ENCODE results near the gene CAMK4. TPM values are rescaled to one million over a fixed set of nuclear protein-coding genes. Genes with fewer than 3 reads are reported as not detected.

The CAMK4 gene
- total and polyA plus RNA-seq, 2 of the 8 experiments (the other 6 are each of a cell fraction or from before 2014, with no cell fraction given), result 1.8 to 8.3 TPM

GRCh38 chr5:111528056-111528455, 303.9 kb downstream of the CAMK4 start:
- Histone ChIP-seq H2BK15ac (ENCODE audit: low read length) (no peak overlapping the region), H3K36me3 (ENCODE audit: control insufficient read depth in 2 of 4, insufficient read depth in 4 of 4, low read length in 3 of 4) (no peaks in the 10 kb centered on the region), H3K4me3 (ENCODE audit: extremely low read depth in 1 of 4, insufficient read depth in 2 of 4, low read depth in 3 of 4, low read length in 4 of 4) (no peak overlapping the region), H3K14ac (ENCODE audit: insufficient read length) (no peak overlapping the region), H3K9ac (replicated peaks in 1 of 4; ENCODE audit: extremely low read depth in 1 of 4, low read depth in 3 of 4, low read length in 3 of 4) (no peak overlapping the region), H2BK120ac (replicated peaks; ENCODE audit: low read depth, low read length) (no peak overlapping the region), H3K4me2 (ENCODE audit: insufficient read depth in 1 of 2, low read depth in 2 of 2, low read length in 2 of 2) (no peak overlapping the region), H2BK12ac (ENCODE audit: low read depth, low read length) (no peak overlapping the region), H2BK20ac (ENCODE audit: low read length) (no peak overlapping the region), H3K18ac (ENCODE audit: extremely low read depth, low read length) (no peak overlapping the region), H3K9me3 (ENCODE audit: insufficient read depth in 2 of 2, low read depth in 1 of 2, low read length in 1 of 2) (no peaks in the 10 kb centered on the region), H3K27ac (ENCODE audit: low read depth, low read length) (no peak overlapping the region), H3K27me3 (replicated peaks in 1 of 4; ENCODE audit: control insufficient read depth in 3 of 4, extremely low read depth in 1 of 4, insufficient read depth in 3 of 4, low read length in 3 of 4) (no peaks in the 10 kb centered on the region), H4K91ac (replicated peaks; ENCODE audit: insufficient read length, low read length) (no peak overlapping the region), H2AK5ac (ENCODE audit: low read depth, low read length) (no peak overlapping the region), H3K79me2 (ENCODE audit: control insufficient read depth in 1 of 2, insufficient read depth in 2 of 2, low read length in 2 of 2) (no peaks in the 10 kb centered on the region), H3K23me2 (ENCODE audit: low read depth, low read length) (no peaks in the 10 kb centered on the region), H3K4me1 (replicated peaks in 1 of 4; ENCODE audit: control insufficient read depth in 3 of 4, insufficient read depth in 4 of 4, low read length in 3 of 4) (no peaks in the 10 kb centered on the region), H3K56ac (replicated peaks; ENCODE audit: insufficient read length, low read depth, low read length) (no peak overlapping the region), H4K5ac (ENCODE audit: insufficient read length, low read depth, low read length) (no peak overlapping the region), H2BK5ac (ENCODE audit: low read depth, low read length) (no peak overlapping the region), H4K8ac (ENCODE audit: extremely low read depth, insufficient read depth, low read length) (no peak overlapping the region), H2AFZ (ENCODE audit: low read length) (no peak overlapping the region), H3K23ac (ENCODE audit: insufficient read length) (no peak overlapping the region), H3K4ac (replicated peaks; ENCODE audit: insufficient read length, low read depth, low read length) (no peak overlapping the region), H4K20me1 (replicated peaks in 1 of 2; ENCODE audit: control insufficient read depth in 1 of 2, insufficient read depth in 2 of 2, low read length in 2 of 2) (no peaks in the 10 kb centered on the region), H3K79me1 (ENCODE audit: low read depth, low read length) (no peaks in the 10 kb centered on the region)
- no peak for FAIRE-seq
- no peak for DNase-seq (ENCODE audit: low read depth in 1 of 2, low spot score in 2 of 2)
- ChIA-PET POLR2A (ENCODE audit: partially characterized antibody) (no interaction called here), CTCF (ENCODE audit: partially characterized antibody) (no interaction called here)
- 93% methylated on average over 3 of the region's 3 CpGs; no CpG with 5 or more reads in 1 of the 2 experiments for WGBS, 2 experiments (ENCODE audit: extremely low coverage in 1 of 2, insufficient coverage in 1 of 2, insufficient read length in 1 of 2, insufficient replicate concordance in 2 of 2, low coverage in 1 of 2, low lambda C conversion rate in 2 of 2, missing lambda C conversion rate in 1 of 2)
- no peak for TF ChIP-seq KDM1A (IDR thresholded peaks at IDR 0.05; ENCODE audit: borderline replicate concordance, low read length)
- no peak for TF ChIP-seq RXRA (IDR thresholded peaks at IDR 0.05; ENCODE audit: insufficient read depth, low read depth, low read length)
- TF ChIP-seq SRF (IDR thresholded peaks at IDR 0.05; ENCODE audit: low read depth, low read length), result no peak
- no peak for TF ChIP-seq TCF12 (IDR thresholded peaks at IDR 0.05; ENCODE audit: low read depth, low read length)
- TF ChIP-seq SIN3A (conservative IDR thresholded peaks at IDR 0.05 in 1 of 2, IDR thresholded peaks at IDR 0.05 in 1 of 2; ENCODE audit: low read depth in 1 of 2, low read length in 2 of 2), result no peak
- no peak for TF ChIP-seq NANOG (IDR thresholded peaks at IDR 0.05; ENCODE audit: insufficient read depth, low read depth, low read length, poor library complexity, severe bottlenecking)

Measured in H1 (cell line).